GM18517 (cell line): ENCODE measurements around the gene NACC2.

Source experiments
- ATAC-seq: cut with Tn5 transposase; IDR thresholded peaks from one replicate; pipeline ENCODE4 v1.9.1; 2021; ENCODE audit warnings: mild to moderate bottlenecking, moderate library complexity; ENCODE audit not compliant: unreplicated experiment

The NACC2 gene

GRCh38 chr9:136093995-136094881, 851 bp downstream of the NACC2 start:
- no peak for ATAC-seq

DNA sequence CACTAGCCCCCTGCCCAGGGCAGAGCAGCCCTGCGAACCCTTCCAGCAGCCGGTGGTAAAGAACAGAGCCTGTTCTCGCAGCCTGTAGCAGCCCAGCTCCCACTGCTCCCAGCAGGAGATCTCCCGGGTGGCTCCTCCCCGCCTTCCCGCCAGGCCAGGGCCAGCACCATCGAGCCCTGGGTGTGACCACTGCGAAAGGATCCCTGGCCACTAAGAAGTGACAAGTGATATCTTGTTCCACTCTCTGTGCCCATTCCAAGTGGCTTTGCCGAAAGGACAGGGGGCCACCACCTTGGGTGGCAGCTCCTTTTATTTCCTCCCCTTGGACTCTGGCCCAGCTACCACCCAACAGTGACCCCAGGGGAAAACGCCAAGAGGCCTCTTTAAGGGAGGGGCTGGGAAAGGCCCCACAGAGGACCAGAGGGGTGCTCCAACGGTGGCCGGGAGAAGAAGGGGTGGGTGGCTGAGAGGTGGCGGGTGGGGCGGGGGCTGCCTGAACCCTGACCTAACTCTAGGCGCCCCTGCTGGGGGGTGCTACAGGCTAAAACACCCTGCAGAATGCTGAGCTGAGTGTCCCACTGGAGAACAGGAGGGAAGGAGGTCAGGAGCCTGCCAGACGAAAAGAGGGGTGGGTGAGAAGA, 1.6 kb downstream of the NACC2 start:
- ATAC-seq = no peak

DNA sequence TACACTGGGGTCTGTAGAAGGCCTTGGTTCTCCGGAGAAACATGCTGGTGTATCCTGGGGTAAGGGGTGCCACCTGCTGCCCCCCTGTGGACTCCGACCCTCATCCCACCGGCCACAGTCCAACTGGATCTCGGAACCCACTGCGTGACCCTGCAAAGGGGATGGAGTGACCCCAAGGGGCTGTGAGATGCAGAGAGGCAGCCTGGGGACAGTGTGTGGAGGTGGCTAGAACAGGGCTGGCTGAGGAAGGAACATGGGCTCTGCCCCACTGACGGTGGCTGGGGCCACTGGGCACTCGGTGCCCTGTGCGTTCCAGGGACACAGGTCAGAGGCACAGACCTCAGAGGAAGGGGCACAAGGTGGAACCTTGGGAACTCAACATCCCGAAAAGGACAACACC, 2.3 kb downstream of the NACC2 start:
- no peak for ATAC-seq

DNA sequence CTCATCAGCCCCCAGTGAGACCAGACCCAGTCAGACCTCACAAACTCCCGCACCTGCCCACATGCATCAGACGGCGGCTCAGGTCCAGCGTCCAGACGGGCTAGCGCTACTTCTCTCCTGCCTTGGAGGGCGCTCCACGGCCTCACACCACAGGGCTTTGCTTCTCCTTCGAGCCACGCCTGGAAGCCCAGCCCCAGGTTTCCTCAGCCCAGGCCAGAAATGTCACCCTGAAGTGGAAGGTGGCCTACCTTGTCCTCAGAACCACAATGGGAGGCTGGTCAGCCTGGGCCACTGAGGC, 2.8 kb downstream of the NACC2 start:
- no peak for ATAC-seq

- ATAC-seq = no peak
Measured at GRCh38 chr9:136091582-136092352, 3.3 kb downstream of the NACC2 start.

DNA sequence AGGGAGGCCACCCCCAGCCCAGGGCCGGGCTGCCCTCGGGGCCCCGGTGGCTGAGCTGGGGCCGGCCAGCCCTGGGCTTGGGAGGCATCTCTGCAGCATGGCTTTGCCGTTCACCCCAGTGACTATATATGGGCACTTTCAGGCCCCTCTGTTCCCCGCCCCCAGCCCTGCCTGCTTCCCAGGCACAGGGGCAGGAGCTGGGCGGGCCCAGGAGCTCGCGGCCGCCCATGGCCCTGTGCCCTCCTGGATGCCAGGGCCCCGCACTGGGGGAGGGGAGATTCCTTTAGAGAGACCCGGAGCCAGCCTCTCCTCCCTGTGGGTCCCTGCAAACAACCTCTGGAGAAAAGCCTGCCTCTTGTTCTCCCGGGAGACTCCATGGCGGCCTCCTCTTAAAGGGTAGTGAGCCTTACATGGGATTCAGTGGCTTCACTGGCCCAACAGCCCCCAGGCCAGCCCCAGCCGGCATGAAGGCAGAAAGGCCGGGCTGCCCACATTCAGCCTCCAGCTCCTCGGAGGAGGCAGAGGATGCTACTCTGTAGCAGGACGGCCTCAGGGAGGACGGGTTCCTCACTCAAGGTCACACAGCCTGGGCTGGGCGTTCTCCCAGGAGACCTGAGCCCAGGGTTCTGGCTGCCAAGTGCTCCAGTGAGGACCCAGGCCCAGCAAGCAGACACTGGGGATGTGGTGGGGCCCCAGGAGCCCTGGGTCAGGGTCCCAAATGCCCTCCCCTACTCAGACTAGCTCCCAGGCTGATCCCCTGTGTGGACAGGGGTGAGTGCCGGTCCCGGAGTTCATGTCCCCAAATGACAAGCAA, 4.1 kb downstream of the NACC2 start:
- no peak for ATAC-seq

DNA sequence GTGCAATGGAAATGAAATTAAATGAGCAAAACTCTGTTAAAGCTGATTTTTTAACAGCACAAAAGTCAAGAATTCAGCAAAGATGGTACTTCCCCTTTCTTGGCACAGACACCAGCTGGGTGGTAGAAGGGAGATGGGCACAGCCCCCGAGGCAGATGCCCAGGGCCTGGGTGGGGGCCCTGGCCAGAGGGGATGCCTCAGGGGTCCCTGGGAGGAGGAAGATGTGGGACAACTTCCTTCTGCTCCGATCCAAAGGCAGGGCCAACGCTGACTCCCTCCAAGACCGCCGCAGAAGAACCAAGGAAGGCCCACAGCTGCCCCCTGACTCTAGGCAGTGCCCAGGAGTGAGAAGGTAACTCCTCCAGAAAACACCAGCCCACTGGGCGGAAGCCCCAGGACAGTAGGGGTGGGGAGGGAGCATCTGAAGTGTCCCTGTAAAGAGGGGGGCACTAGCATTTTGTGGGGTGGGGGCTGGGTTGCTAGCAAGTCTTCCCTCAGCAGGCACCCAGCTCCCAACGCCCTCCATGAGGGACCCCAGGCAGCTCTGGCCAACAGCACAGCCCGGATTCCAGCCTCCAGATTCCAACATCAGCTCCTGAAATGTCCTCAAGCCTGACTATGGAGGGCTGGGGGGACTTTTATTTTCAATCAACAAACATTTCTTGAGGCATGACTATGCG, 4.9 kb downstream of the NACC2 start:
- no peak for ATAC-seq

GRCh38 chr9:136089697-136090045, 5.4 kb downstream of the NACC2 start:
- ATAC-seq = no peak

- ATAC-seq = no peak
Measured at GRCh38 chr9:136088939-136089696, 6.0 kb downstream of the NACC2 start.

- ATAC-seq = no peak
Measured at GRCh38 chr9:136088481-136088938, 6.6 kb downstream of the NACC2 start.

DNA sequence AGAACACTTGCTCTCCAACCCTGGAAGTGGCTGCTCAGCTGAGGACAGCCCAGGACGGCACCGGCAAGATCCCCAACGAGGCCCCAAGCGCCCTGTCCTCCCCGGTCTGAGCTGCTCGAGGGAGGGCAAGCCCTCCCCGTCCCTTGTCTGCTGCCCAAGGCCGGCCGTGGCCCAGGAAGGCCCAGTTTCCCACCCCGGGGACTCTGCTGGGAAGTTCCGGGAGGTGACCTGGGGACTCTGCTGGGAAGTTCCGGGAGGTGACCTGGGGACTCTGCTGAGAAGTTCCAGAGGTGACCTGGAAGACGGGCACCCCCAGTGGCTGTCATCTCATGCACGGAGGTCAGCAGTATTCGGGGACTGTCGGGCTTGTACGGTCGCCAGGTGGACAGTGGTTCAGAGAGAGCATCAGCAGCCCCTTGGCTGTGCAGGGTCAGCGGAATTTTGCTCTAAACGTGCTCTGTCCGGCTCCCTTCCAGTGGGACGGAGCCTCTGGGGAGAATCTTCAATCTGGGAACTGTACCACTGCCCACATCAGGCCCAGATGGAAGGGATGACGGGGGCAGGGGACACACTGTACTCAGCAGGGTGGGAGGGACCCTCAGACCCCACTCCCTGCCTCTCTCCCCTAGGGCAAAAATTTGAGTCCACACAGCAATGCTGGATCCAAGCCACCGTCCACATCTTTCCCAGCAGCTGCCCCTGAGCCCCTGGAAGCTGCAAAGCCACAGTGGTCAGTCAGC, 7.2 kb downstream of the NACC2 start:
- ATAC-seq = no peak

DNA sequence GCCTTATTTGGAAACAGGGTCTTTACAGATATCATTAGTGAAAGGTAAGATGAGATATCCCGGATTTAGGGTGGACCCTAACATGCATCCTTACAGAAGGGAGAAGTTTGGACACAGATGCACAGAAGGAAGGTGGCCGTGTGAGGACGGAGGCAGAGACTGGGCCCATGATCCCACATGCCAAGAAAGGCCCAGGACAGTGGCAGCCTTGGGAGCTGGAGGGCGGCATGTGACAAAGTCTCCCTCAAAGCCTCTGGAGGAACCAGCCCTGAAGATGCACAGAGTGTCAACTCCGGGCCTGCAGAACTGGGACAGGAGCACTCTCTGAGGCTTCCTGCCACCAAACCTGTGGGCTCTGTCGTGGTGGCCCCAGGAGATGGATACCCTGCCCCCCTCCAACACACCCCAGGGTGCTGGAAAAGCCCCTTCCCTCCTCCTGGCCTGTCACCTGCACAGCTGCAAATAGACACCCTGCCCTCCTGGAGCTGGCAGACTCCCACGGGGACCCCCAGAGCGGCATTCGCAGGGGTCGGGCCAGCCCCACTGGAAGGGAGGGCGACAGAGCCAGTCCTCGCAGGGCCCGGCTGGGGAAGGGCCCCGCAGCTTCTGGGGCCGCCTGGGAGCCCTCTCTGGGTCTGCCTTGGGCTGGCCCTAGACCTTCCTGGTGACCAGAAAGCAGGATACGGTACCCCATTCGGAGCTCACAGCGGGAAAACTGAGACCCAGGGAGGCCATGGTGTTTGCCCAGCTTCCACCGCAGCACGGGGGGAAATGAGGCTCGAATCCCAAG, 7.9 kb downstream of the NACC2 start:
- no peak for ATAC-seq

- ATAC-seq = no peak
Measured at GRCh38 chr9:136086213-136086881, 8.7 kb downstream of the NACC2 start.

DNA sequence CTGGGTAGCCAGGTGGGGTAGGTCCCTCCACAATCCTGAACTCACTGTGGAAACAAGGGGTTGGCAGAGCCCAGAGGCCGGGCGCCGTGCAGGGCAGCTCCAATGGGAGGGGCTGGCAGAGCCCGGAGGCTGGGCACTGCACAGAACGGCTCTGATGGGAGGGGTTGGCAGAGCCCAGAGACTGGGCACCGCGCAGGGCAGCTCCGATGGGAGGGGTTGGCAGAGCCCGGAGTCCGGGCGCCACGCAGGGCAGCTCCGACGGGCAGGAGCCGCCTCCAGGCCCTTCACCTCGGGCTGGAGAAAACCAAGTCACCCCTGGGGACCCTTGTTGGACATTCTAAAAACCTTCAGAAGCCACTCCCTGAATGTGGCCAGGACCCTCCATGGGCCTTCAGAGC, 9.3 kb downstream of the NACC2 start:
- no peak for ATAC-seq

DNA sequence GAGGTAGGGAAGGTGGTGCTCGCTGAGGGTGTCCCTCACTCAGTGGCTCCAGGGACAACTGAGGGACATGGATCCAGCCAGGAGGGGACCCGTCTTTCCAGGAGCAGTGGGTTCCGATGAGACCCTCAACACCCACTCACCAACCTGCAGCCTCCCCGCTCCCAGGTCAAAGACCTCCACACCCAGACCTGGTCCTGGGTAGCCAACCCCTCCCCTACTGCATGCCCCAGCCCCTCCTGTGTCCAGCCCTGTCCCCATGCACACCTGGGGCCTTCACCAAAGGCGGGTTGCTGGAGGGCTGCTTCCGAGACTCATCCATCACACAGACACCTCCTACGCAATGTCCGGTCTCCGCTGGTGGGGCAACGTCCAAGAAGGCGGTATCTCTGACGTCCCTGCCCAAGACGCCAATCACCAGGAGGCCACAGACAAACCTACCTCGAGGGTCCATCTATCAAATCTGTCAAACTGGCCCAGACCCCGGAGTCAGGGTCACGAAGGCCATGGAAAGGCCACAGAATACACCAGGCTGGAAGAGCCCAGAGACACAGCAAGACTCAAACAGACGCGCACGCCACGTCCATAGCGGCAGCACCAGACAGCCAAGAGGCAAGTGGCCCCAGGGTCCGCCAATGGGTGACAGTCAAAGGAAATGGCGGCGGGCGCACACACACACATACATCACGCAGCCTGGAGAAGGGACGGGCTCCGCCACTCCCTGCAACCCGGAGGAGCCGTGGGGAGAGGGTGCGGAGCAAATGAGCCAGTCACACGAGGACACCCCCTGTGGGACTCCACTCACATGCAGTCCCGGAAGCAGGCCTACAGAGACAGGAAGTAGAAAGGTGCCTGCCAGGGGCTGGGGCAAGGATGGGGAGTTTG, 10.8 kb downstream of the NACC2 start:
- no peak for ATAC-seq

GRCh38 chr9:136083558-136084062, 11.5 kb downstream of the NACC2 start:
- no peak for ATAC-seq
